Activated CD4-positive, alpha-beta T cell treated with anti-CD3 and anti-CD28 coated beads, Interleukin-2, Interleukin-4, amounts not matched to agents 100 ng/mL and 50 ng/mL, durations not matched to agents 16 hours and 8 hours (primary cell): Measurements from ENCODE around the gene BAIAP2.

Source experiments
- DNase-seq: peaks from one replicate; pipeline ENCODE4 v3.0.0-alpha.2; 2020; ENCODE audit warnings: low spot score

Gene BAIAP2

GRCh38 chr17:81037798-81038733, 3.1 kb downstream of the BAIAP2 start:
- no peak for DNase-seq

DNA sequence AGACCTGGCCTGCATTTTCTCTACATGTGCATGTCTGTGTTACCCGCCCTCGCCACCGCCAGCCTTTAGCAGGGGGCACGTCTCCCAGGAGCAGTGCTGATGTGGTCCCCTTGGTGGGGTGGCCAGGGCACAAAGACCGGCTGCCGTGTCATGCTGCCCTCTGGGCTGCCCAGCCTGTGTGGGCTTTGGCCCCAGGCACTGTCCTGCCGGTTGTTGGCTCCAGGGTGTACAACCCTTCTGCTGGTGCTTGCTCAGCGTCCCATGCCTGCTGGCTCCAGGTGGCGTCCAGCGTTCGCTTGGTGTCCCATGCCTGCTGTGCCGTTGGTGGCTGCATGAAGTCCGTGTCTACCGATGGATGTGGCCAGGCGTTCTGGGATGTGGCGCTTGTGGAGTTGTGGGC, 4.1 kb downstream of the BAIAP2 start:
- DNase-seq = no peak

DNA sequence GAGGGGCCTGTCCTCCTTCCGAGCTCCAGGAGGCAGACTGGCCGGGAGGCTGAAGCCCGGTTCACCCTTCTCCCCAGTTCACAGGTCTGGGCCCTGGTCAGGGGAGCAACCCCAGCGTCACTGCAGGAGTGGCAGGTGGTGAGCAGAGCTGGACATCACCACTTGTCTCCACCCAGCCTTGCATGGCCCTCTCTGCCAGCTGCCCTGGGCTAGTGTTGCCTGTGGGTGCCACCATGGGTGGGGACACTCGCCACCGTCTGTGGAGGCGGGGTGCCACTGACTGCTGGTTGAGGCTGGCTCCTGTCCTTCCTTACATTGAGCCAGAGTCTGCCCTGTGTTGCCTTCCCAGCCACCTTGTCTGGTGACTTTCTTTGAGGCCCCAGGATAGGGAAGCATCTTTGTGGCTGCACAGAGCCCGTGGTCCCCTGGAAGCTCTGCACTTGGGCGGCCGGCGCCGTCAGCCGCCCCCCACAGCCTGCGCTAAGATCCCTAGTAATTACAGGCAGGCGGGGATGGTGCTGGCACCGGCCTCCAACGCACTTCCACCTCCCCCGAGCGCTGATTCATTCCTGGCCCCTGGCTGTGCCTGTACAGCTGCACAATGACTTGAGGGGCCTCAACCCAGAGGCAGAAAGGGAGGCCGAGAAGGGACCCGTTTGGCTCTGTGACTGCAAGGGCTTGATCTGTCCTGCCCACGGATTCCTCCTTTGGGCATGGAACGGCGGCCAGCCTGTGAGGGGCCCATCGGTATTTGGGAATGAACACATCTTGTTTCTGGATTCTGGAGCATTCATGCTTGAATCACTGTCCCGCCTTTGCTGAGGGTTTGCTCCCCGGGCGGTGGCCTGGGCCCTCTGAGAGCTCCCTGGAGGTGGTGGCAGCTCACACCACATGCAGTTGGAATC, 5.2 kb downstream of the BAIAP2 start:
- no peak for DNase-seq

DNA sequence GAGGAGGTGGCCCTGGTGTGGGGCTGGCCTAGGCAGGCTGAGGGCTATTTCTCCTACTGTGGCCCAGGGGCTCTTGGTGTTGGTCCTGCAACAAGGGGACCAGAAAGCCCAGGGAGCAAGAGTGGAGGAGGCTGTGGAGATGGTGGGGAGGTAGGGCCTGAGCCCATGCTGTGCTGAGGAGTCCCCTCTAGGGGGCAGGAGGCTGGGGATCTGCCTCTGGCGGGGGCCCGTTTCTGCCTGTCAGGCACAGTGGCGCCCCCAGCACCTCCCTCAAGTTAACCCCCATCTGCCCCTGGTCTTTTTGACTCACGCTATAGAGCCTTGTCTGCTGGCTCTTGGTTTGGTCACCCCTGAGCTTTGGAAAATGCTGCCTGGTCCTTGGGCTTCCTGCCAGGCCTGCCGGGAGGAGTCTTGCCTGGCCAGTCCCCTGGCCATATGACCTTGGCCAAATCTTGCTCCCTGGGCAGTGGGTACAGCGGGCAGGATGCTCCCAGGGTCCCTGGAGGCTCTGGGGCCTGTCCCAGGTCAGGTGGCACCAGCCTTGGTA, 5.9 kb downstream of the BAIAP2 start:
- peak; percentile 37 for DNase-seq

DNA sequence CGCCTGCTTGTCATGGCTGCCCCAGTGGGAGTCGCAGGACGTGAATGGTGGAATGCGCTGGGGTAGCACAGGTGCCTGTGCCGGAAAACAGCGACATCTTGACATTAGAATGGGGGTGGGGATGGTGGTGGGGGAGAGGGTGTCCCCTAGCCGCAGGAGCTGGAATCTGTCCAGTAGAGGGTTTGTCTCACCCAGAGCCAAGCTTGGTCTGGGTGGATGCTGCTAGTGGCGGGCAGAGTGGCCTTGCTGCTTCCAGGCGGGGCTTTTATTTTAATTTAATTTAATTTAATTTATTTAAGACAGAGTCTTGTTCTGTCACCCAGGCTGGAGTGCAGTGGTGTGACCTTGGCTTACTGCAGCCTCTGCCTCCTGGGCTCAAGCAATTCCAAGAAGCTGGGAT, 7.7 kb downstream of the BAIAP2 start:
- DNase-seq = no peak

DNA sequence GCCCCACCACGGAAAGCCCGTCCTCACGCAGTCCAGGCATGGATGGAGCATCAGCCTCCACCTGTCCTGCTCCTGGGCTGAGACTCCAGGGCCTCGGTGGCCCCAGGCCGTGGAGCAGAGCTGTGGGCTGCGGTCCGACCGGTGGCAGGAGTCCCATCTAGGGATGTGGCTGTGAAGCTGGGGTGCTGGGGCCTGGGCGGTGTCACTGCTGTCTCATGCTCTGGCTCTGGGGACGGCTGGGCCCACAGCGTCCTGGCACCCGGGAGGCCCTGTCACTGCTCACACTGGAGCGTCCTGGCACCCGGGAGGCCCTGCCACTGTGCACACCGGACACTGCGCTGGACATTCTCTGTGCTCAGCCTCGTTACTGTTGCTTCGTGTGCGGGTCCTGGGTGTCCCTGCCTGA, 8.4 kb downstream of the BAIAP2 start:
- no peak for DNase-seq

DNA sequence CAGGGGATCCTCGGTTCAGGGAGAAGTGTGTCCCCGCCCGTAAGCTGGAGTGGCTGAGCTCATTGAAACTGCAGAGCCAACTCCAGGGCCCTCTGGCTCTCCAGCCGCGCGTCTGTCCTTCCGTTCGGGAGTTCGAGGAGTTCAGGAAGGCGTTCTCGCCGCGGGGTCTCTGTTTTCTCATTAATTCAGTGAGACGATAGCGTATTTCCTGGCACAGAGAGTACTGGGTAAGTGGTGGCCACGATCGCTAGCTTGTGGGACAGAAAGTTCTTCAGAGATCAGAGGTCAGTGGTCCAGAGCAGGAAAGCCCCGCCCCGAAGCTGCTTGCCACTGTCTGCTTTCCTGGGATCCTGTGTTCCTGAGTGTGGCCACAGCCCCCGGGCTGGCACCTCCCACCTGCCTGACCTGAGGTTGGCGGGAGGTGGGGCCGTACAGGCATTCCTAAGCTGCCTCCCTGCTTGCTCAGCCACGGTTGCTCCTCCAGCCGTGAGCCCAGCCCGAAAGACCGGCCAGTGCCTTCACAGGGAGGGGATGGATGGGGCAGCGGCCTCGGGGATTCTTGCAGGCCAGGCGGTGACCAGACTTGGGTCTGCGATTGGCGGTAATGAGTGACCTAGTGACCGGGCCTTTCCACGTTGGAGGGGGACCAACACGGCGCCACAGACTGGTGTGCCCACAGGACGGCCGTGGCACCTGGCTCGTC, 8.9 kb downstream of the BAIAP2 start:
- DNase-seq = no peak

GRCh38 chr17:81044428-81044763, 9.4 kb downstream of the BAIAP2 start:
- no peak for DNase-seq

DNA sequence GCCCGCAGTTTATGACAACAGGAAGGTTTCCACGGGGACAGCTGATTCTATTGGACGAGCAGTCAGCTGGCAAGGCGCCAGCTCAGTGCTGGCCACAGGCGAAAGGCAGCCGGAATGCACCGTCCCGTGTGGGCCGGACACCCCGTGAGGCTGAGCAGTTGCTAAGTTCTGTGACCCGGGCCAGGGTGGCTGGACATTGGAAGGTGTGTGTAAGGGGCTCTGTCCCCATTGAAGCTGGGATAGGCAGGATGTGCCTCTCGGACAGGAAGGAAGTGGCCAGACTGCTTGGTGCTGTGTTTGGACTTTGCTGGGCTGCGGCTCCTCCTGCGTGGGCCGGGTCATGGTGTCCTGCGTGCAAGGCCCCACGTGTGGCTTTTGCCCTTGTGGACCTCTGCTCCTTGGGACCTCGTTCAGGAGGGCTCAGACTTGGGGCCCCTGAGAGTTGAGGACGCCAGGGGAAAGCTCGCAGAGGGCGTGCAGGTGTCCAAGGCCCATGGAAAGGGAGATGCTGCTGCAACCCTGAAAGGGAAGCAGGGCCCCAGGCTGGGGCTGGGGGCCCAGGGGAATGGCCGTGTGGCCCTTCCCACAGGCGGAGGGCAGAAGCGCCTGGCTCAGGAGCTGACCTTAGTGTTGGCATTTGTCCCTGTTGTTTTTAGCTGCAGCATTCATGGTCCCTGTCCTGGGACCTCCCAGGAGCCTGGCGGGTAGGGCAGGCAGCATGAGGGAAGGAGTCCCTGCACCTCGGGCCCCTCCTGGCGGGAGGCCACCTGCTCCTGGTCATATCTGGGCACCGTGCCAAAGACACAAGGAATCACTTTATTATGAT, 10.0 kb downstream of the BAIAP2 start:
- DNase-seq = no peak

GRCh38 chr17:81045590-81046095, 10.7 kb downstream of the BAIAP2 start:
- no peak for DNase-seq

DNA sequence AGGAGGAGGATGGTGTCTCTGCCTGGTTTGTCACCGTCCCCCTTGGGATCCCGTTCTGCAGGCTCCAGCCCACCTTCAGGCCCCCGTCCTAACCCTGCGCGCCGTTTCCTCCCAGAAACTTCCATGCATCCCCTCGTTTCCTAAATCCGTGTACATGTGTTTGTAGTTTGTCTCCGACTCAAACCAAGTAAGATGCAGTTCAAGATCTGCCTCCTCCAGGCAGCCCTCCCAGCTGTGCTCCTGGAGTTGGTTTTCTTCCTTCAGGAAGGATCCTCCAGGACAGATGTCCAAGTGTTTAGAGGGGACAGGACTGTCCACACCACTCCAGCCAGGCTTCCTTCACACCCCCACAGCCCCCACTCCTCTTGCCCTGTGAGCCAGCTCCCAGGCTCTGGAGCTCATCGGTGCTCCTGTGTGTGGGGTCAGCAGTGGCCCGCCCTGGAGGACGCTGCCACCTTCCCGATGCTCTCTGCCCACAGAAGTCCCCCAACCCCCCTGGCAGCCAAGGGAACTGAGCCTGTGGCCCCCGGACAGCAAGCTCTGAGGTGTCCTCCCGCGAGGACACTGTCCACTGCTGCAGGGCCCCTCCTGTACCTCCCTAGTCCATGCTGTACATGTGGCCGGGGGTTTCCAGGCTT, 11.3 kb downstream of the BAIAP2 start:
- no peak for DNase-seq

DNA sequence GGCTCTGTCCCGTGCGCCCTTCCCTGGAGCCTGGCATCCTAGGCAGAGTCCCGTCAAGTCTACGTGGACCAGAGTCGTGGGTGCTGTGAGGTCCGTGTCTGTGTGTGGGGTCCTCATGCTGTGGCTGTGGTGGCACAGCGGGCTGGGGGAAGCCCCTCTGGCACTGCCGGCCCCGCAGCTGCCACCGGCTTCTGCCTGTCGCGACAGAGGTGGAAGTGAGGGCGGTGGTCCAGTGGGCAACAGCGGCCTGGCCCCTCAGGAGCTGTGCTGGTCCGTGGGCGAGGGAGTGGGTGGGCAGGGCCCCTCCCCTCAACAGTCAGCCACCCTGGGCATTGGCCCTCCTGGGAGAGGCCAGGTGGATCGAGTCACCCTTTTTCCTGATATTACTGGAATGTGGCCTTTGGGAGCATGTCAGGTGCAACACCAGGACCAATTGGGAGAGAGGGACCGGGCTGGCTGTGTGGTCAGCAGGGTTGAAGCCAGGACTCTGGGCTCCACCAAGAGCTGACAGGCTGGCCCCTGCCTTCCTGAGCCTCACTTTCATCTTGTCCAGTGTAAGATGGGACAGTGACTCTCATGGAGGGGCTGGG, 11.9 kb downstream of the BAIAP2 start:
- DNase-seq = no peak

GRCh38 chr17:81048827-81049371, 13.9 kb downstream of the BAIAP2 start:
- DNase-seq = no peak

- no peak for DNase-seq
Observed at GRCh38 chr17:81049372-81049911, 14.5 kb downstream of the BAIAP2 start.

- DNase-seq = no peak
Observed at GRCh38 chr17:81049973-81050551, 15.1 kb downstream of the BAIAP2 start.

DNA sequence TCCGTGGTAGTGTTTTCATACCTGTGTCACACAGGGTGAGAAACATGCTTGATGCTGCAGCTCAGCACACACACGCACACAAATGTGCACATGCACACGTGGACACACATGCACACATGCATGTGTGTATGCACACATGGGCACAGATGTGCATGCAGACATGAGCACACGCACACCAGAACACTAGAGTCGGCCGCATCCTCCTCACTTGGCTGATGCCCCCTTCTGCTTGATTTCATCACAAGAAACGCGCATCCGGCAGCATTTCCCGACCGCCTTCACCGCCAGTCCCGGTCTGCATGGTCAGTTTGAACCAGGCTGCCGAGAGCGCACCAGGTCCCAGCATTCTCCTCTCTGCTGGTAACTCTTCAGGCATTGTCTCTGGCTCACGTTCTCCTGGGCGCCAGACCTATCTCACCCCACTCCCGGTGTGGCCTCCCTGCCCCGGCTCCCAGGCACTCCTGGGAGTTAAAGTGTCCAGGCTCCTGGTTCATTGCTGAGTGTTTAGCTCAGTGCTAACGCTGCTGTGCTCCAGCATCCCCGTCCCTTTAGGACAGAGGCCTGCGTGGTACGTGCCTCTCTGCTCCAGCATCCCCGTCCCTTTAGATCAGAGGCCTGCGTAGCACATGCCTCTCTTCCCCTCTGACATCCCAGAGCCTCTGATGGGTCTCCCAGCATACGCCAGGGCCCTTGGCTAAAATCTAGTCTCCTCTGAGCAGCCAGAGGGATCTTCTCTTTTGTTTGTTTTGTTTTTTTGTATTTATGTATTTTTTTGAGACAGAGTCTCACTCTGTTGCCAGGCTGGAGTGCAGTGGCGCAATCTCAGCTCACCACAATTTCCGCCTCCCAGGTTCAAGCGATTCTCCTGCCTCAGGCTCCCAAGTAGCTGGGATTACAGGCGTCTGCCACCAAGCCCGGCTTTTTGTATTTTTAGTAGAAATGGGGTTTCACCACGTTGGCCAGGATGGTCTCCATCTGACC, 16.0 kb downstream of the BAIAP2 start:
- no peak for DNase-seq

GRCh38 chr17:81052199-81052997, 17.4 kb downstream of the BAIAP2 start:
- no peak for DNase-seq
